NCI-H748 (cell line): Measurements from ENCODE around the gene GABBR2.
A peak's percentile ranks its signal among the peaks of the same experiment; 100 is the strongest.

Source experiments
- DNase-seq: peaks from one replicate; lab custom pipeline; 2025; ENCODE audit not compliant: unreplicated experiment; lab: John Stamatoyannopoulos, UW

GABBR2 gene

DNA sequence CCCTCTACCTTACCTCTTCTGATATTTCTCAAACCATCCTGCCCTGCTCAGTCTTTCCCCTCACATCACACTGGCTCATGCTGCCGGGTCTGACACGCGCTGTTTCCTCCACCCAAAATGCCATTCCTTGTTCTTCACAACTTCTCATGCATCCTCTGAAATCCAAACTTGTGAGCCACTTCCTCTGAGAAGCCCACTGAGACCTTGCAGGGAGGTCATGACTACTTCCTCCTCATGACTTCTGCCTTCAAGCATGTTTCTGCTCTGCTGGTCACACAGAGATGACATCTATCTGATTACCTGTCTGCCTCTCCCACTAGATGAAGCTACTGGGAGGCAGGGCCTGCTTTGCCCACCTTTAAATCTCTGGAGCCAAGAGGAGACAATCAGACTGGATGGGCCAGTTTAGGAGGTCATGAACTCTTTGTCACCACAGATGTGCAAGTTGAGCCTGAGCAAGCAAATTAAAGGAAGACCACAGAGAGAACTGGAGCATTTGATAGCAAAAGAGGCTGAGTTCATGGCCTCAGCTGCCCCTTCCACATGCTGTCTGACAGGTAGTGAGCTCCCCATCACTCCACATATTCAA is 333.5 kb downstream of the GABBR2 start:
- no peak for DNase-seq

DNA sequence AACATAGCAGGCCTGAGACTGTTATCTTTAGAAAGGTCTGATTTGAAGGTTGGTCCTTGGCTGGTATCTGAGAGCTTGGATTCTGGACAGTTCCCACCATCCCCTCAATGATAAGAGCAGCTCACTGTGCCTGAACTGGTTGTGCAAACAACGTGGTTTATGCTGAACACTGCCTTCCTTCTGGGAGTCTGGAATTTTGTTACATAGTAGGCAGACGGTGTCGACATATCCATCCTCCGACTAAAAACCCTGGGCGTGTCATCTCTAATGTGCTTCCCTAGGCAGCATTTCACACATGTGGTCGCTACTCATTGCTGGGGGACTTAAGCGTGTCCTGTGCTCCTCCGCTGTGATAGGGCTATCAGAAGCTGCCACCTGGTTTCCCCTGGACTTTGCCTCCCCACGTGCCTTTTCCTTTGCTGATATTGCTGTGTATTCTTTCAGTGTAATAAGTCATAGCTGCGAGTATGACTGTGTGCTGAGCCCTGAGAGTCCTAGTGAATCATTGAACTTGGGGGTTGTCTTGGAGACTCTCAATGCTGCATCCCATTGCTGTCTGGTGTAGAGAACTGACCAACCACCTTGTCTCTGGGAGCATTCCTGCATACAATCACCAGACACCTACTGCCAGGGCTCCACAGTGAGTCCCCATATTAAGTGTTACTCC is 334.2 kb downstream of the GABBR2 start:
- no peak for DNase-seq

DNA sequence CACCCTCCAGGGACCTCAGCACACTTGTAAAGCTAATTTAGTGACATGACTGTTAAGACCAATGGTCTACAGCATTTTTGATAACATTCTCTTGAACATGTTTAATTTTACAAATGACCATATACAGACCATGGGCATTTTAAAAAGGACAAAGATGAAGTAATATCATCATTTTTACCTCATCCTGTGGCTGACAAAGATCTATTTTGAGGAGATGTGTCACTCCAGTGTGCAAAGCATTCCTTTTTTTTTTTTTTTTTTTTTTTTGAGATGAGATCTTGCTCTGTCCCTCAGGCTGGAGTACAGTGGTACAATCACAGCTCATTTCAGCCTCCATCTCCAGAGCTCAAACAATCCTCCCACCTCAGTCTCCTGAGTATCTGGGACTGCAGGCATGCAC is 335.1 kb downstream of the GABBR2 start:
- no peak for DNase-seq

DNA sequence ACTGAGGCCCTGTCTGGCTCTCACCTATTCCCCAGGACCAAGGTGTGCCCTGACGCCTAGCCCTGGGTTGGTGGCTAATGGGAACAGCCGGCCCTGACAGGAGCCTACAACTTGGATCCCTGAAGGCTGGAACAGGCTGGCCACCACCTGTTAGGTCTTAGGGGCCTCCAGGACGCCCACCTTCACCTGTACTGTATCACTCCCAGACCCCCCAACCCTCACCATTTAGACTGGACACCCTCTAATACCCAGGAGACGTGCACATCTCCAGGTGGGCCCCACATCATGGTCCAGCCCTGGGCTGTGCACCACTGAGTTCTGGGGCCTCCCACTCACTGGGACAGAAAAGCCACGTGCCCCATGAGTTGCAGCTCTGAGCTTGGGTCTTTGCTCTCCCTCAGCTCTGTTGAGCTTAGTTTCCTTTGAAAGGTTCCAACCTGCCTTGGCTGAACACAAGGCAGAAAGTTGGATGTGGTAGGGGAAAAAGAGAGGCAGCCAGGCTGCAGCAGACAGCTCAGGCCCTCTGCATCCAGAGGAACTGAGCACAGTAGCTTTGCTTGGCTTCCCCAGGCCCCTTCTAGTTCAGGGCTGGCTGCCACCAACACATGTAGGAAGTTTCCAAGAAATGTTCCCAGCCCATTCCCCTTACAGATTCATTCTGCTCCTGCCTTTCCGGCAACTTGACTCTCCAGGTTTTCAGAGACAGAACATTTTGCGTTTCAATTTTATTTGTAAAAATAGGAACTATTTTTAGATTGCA is 336.5 kb downstream of the GABBR2 start:
- DNase-seq: no peak

DNA sequence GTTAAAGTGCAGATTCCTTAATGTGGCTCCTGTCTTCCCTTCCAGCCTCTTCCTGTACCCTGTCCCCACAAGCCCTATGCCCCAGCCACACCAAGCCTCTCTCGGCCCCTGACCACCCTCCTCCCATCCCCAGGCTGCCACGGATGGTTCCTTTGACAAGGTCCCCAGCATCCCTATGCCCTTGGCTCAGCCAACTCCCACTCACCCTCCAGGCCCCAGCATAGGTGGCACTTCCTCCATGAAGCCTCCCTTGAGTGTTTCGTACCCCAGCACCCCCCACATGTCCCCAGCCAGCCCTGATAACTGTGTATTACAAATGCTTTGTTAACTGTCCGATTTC is 337.8 kb downstream of the GABBR2 start:
- no peak for DNase-seq

DNA sequence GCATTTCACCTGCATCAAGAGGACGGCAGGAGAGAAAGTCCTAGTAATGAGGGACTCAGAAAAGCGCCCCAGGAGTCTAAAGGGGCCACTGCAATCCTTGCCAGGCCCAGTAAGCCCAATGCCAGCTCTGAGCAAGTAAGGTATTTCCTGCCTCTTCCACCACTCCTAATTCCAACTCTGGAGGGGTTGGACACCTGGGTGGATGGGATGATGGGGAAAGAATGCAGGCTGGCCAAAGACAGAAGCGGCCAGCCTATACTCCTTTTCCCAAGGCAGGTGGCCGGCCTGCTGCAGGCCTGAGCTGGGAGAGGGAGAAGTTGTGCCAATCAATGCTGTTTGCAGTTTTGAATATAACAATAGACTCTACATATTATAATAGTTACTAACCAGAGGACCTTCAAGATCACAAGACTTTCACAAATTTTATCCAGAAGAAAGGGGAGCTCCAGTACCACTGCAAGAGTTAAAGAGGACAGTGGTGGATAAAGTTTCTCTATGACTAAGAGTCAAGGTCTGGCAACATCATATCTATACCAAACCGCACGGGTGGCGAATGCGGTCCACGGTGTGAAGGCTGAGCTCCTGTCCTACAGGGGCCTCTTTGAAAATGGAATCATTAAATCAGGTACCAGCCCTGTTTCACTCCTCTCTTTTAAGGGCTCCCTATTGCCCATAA is 338.3 kb downstream of the GABBR2 start:
- DNase-seq: no peak

DNA sequence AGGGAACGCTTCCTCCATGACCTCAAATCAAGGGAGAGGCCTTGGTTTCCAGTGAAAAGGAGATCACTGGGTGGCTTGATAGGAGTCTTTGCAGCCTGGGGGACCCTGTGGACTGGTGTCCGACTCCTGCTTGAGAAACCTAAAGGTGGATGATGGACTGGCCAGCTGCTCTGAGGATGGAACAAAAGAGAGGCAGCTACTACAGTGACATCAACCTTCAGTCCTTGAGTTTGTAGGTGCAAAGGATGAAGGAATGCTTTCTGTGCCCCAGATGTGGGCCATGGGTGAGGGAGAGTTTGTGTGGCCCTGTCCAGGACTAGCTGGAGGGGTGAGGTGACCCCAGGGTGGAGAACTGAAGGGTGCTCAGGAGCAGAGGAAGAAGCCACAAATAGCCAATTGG is 338.8 kb downstream of the GABBR2 start:
- no peak for DNase-seq

DNA sequence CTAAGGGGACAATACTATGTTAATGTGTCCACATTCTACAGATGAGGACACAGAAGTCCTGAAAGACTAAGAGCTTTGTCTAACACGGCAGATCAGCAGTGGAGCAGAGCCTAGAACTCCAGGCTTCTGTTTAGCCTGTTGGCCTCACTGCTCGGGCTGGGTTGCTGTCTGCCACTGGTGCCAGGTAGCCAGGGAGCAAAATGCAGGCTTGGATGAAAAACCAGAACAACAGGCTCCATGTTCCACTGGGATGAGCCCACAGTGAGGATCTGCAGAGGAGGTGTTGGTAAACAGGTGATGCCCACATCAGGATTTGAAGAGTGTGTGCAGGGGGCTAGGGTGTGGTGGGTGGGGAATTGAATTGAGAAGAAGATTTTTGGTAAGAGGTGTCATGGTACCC is 339.3 kb downstream of the GABBR2 start:
- DNase-seq: no peak

DNA sequence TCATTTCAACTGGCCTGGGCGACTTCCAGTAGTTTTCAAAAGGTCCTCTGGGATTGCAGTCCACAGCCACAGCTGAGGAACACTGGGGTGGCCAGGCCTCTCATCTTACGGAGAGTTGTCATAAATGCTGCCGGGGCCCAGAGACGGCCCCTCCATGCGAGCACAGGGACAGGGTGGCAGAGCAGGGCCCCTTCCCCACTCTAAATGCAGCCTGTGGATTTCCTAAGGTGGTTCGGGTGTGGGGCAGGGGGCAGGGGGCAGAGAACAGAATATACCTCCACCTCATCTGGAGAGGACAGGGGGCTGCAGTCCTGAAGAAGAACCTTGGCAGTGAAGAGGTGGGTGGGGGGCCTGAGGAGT is 339.7 kb downstream of the GABBR2 start:
- no peak for DNase-seq

DNA sequence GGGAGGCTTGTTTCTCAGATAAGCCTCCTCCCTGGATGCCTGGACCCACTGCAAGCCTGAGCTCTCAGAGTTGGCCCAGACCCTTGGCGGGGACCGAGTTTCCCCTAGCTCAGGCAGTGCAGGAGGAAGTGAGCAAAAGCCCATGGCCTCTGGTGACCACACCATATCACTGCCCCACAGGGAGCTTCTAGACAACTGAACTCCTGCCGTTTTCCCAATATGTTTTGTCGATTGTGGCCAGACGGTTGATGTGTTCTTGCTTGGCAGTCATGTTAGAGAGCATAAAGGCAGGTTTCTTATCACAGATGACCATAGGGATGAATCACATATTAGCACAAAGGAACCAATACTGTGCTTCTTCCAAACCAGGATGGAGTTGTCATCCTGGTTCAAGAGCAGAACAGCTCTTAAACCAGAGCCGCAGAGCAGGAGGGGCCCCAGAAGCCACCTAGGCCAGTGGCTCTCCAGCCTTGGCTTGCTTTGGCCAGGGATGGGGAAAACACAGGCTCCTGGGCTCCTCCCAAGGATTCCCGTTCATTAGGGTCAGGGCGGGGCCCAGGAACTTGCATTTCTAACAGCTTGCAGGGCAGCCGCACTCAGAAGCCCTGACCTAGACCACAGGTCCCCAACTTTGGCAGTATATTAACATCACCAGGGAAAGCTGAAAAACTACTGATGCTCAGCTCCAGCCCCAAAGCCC is 340.2 kb downstream of the GABBR2 start:
- DNase-seq: no peak

DNA sequence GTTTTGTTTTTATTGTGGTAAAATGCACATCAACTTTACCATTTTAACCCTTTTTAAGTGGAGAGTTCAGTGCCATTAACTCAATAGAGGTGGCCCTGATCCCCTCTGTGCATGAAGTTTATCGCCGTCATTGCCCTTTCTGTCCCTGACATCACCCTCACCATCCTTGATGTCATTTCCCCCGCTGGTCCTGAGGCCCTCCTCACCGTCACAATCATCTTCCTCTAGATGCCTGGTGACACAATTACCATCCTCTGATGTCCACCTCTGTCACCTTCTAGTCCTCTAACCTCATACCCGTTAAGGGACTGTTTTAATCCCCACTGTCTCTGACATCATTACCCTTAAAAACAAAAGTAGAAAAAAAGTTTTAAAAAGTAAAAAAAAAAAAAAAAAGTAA is 340.8 kb downstream of the GABBR2 start:
- no peak for DNase-seq

DNA sequence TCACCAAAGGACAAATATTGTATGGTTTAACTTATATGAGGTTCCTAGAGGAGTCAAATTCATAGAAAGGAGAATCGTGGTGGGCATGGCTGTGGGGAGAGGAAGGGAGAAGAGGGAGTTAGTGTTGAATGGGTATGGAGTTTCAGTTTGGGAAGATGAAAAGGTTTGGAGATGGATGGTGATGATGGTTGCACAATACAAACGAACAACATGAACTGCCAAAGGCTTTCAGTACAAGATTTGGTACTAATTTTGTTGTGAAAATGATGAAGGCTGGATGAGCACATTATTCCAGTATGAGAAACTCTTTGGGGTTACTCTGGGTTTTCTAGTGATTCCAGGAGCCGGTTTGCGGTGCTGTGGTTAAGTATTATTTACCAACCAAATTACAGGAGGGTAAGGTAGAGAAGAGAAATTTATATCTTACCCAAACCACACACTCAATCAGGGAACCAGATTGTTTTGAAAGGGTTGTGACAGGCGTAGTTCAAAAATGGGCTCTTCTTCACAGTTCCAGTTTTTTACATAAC is 341.3 kb downstream of the GABBR2 start:
- no peak for DNase-seq

DNA sequence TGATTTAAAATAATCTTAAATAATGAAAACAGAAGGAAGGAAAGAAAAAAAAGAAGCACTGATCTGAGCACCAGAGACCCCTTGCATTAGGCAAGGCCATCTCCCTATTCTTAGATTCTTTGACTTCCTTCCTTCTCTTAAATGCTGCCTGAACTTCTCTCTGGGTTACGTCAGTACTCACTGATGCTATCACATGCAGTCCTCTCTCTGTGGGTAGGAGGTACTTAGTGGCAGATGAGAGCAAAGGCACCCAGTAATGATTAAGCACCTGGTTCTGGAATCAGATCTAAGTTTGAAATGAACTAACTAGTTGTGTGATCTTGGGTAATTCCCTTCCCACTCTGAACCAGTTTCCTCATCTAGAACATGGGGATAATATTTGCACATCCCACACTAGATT is 343.0 kb downstream of the GABBR2 start:
- DNase-seq: no peak

DNA sequence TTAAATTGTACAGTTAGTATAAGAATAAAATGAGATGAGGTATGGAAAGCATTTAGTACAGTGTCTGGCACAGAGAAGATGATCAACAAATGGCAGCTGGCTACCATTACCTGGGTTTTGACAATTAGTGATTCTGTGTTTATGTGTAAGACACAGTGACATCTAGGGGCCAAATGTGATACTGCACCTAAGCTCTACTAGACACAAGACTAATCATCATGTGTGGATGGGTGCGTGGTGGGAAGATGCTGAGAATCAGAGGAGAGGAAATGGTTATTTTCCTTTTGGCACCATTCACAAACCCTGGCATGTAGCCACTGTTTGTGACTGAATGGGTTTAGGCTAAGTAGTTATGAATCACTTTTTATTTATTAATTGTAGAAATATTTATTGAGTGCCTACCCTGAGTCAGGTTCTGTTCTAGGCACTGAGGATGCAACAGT is 343.5 kb downstream of the GABBR2 start:
- peak; percentile 10 for DNase-seq

DNA sequence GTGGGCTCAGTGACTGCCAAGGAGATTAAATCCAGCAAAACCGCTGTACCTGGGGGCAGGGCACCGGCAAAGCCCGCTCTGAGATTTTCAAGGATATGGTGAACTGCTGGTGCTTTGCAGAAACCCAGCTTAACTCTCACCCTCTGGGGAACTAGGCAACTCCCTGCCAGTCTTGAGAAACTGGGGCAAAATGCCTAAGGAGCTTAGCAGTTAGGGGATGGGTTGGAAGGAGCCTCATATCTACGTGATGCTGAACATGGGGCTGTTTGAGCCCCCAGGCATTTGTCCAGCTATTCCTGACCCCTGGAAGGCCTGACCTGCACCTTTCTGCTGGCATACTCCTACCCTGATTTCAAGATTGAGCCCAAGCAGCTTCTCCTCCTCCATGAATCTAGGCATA is 344.6 kb downstream of the GABBR2 start:
- no peak for DNase-seq

DNA sequence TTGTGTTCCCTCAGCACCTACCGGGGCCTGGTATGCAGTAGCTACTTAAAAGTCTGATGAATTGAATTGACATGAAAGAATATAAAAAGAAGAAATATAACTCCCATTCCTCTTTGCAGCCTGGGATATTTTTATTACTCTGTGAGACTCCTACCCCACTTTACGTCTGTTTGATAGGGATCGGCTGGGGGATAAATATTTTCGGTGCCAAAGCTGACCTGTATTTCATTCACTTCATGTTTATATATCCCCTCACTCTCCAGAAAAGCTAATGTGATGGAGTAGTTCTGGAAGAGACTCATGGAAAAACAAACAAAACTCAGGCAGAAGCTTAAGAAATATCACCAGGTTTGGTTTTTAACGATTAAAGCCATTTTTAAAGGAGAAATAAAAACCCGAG is 345.1 kb downstream of the GABBR2 start:
- no peak for DNase-seq

DNA sequence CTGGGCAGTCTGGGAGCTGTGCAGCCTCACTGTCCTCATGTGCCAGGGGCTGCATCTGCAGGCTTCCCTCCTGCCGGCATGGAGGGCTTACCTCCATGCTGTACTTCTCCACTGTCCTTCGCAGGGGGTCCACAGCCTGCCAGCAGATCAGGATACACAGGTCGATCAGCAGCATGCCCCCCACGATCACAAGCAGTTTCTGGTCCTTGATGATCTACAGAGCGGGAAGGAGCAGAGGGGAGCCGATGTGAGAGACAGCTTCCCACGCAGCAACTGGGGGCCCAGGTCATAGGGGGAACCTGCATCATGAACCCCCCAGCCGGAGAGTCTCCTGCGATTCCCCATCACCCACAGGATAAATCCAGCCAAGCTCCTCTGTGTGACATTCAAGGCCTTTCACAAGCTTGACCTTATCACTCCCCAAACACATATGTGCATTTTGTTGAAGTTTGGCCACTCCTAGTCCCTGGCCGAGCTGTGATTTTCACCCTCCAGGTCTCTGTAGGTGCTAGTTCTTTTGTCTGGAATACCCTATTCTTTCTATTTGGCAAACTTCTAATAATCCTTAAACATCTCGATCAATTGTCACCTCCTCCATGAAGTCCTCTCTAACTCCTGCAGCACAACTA is 346.0 kb downstream of the GABBR2 start:
- DNase-seq: no peak

DNA sequence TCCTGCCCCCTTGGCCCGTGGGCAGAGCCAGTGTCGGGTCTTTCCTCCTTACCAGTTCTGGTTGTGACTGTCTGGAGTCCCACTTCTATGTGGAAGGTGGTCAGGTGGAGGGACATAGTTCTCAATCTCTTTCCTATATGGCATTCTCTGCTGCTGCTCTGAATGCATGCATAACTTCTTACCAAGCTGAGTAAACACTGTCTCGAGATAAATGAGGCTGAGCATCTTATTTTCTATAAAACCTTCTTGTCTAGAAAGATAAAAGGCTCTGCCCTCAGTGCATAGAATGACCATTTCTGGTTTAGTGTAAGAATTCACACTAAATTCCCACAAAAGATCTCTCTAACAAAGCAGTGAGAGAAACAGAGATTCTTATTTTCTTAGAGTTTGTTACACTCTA is 347.1 kb downstream of the GABBR2 start:
- DNase-seq: no peak

DNA sequence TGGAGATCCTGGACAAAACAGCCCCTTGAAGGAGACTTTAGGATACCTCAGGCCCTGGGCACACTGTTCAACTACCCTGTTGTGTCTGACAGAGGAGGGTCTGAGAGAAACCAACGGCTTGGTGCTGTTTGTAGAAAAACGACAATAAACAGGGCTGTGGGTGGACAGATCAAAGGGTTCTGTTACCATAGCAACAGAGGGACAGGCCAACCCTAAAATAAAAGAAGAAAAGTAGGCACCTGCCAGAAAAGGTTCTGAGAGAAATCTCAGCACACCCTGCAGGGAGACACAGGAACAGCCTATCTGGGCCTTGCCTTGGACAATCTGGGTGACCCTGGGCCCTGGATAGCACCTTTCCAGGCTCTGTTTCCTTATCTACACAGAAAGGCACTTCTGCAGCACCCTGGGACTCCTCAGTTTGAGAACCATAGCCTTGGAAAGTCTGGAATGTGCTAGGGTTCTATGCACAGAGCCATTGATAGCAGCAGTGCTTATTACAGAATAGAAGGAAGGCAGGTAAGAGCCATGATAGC is 348.5 kb downstream of the GABBR2 start:
- DNase-seq: no peak

DNA sequence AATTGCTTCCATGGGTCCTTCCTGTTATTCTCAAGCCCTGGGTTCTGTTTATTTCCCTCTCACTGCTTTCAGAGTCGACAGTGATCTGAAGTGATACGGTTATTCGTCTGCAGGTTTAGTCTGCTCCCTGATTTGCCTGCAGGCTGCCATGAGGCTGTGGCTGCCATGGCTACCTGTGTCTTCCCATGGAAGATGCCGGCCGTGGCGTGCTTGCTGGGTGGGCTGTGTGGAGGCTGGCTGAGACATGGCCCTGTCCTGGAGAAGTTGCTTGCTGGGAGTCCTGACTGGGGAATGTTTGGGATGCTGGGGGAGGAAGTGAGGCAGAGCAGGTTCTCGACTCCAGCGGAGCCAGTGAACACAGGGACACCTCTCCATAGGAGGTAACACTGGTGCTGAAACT is 349.2 kb downstream of the GABBR2 start:
- DNase-seq: no peak
